Astrocyte (in vitro differentiated cells and primary cell): ENCODE measurements around the gene CGB1. TPM values are rescaled to one million over a fixed set of nuclear protein-coding genes. Genes with fewer than 3 reads are reported as not detected.

Experiments used
- DNase-seq: peaks from one replicate; pipeline ENCODE4 v3.0.0-alpha.2; 2010; ENCODE audit warnings: low read depth
- FAIRE-seq: peaks from 2 replicates; lab custom pipeline; 2011; peaks lifted over from hg19 to GRCh38; lab: Jason Lieb, UNC
- H2AFZ ChIP-seq: 2 replicates; pipeline ENCODE4 v1.6.0; 2012; ENCODE audit warnings: low read depth, low read length, inconsistent platforms
- H3K27ac ChIP-seq: 2 replicates; pipeline ENCODE4 v1.5.1; 2011; ENCODE audit warnings: low read depth, low read length, inconsistent platforms
- H3K27me3 ChIP-seq: 2 replicates; pipeline ENCODE4 v1.6.0; 2011; ENCODE audit warnings: low read length, inconsistent platforms; ENCODE audit not compliant: insufficient read depth
- H3K36me3 ChIP-seq: 2 replicates; pipeline ENCODE4 v1.5.1; 2011; ENCODE audit warnings: low read length, inconsistent platforms; ENCODE audit not compliant: insufficient read depth
- H3K4me1 ChIP-seq: 2 replicates; pipeline ENCODE4 v1.5.1; 2011; ENCODE audit warnings: low read length, inconsistent platforms; ENCODE audit not compliant: insufficient read depth
- H3K4me2 ChIP-seq: 2 replicates; pipeline ENCODE4 v1.6.0; 2012; ENCODE audit warnings: low read length, inconsistent platforms
- H3K4me3 ChIP-seq: 2 replicates; pipeline ENCODE4 v1.5.1; 2011; ENCODE audit warnings: low read depth, mild to moderate bottlenecking, low read length, inconsistent platforms; ENCODE audit not compliant: insufficient read depth
- H3K79me2 ChIP-seq: 2 replicates; pipeline ENCODE4 v1.6.0; 2012; ENCODE audit warnings: mild to moderate bottlenecking, low read length, inconsistent platforms; ENCODE audit not compliant: insufficient read depth
- H3K9ac ChIP-seq: 2 replicates; pipeline ENCODE4 v1.6.0; 2012; ENCODE audit warnings: mild to moderate bottlenecking, low read length, inconsistent platforms
- H3K9me3 ChIP-seq: 2 replicates; pipeline ENCODE4 v1.5.1; 2012; ENCODE audit warnings: low read depth, mild to moderate bottlenecking, low read length, inconsistent platforms; ENCODE audit not compliant: insufficient read depth
- H4K20me1 ChIP-seq: 2 replicates; pipeline ENCODE4 v1.6.0; 2012; ENCODE audit warnings: low read length, inconsistent platforms; ENCODE audit not compliant: insufficient read depth
- H3K27ac Mint-ChIP-seq: one replicate; pipeline ENCODE4 v1.8.0; 2021; ENCODE audit warnings: mild to moderate bottlenecking, mixed read lengths; ENCODE audit not compliant: unreplicated experiment
- H3K27me3 Mint-ChIP-seq: one replicate; pipeline ENCODE4 v1.8.0; 2021; ENCODE audit warnings: low read depth, mixed read lengths; ENCODE audit not compliant: unreplicated experiment
- H3K36me3 Mint-ChIP-seq: one replicate; pipeline ENCODE4 v1.8.0; 2021; ENCODE audit warnings: low read depth, mixed read lengths; ENCODE audit not compliant: unreplicated experiment
- H3K4me1 Mint-ChIP-seq: one replicate; pipeline ENCODE4 v1.8.0; 2021; ENCODE audit warnings: low read depth, mixed read lengths; ENCODE audit not compliant: unreplicated experiment
- H3K4me3 Mint-ChIP-seq: one replicate; pipeline ENCODE4 v1.8.0; 2021; ENCODE audit warnings: mild to moderate bottlenecking, moderate library complexity, mixed read lengths; ENCODE audit not compliant: unreplicated experiment
- H3K9me3 Mint-ChIP-seq: one replicate; pipeline ENCODE4 v1.8.0; 2021; ENCODE audit warnings: mild to moderate bottlenecking, mixed read lengths; ENCODE audit not compliant: unreplicated experiment
- CTCF ChIP-seq: IDR thresholded peaks from 2 replicates; pipeline ENCODE4 v1.5.1; 2011; ENCODE audit warnings: low read depth, mild to moderate bottlenecking, inconsistent platforms, low read length, moderate library complexity; ENCODE audit not compliant: insufficient read depth
- EZH2 ChIP-seq: IDR thresholded peaks from 2 replicates; pipeline ENCODE4 v1.6.1; 2012; ENCODE audit warnings: mild to moderate bottlenecking, low read length, inconsistent platforms; ENCODE audit not compliant: insufficient read depth
- total RNA-seq: library from RNA; stranded (reverse); gene quantifications from 2 replicates; pipeline ENCODE4 v1.2.1, GENCODE V29; 2021

The CGB1 gene
- total RNA-seq, 1 donor from 2014 or later = 2.3 TPM

DNA sequence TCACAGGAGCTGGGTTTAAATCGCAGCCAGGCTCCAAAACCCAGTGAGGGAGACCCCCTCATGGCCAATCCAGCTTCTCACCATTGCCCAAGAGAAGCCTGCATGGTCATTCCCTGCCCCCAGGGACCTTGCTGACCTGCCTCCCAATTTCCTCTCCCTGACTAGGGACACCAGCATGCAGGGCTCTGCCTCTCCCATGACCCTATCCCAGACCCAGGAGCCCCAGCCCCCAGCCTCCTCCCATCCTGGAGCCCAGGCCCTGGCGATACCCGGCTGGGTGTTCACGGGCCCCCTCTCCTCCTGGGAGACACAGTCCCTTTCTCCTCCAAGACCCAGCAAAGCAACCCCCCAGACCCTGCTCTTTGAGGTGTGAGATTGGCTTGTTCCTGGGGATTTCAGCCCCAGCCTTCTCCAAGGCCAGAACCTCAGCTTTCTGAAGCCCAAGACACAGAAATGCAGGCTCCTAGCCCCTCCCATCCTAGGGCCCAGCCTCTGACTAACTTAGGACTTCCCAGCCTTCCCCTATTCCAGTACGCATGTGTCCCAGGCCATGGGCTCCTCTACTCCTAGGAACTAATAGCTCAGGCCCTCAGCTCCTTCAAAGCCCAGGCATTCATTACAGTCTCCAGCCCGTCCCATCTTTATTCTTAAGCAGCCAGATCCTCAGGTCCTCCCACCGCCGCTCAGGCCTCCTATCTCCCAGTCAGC lies 44.7 kb downstream of the CGB1 start:
- peaks cover 24% of the 10 kb centered on the region for H3K4me1 Mint-ChIP-seq
- peaks cover 2% of the 10 kb centered on the region for H3K9me3 Mint-ChIP-seq
- peak overlapping the region; percentile 80 for H3K4me3 ChIP-seq
- FAIRE-seq = no peak
- H3K27me3 ChIP-seq = no peaks in the 10 kb centered on the region
- peak overlapping the region; percentile 97 for H3K27ac Mint-ChIP-seq
- peak overlapping the region; percentile 99 for H3K4me3 Mint-ChIP-seq
- peak overlapping the region; percentile 63 for H2AFZ ChIP-seq
- H3K36me3 Mint-ChIP-seq = peaks cover 7% of the 10 kb centered on the region
- TF ChIP-seq EZH2 (no peak), CTCF (no peak)
- H3K27me3 Mint-ChIP-seq = no peaks in the 10 kb centered on the region
- H3K9ac ChIP-seq = peak overlapping the region; percentile 92
- H3K36me3 ChIP-seq = peaks cover 3% of the 10 kb centered on the region
- no peaks in the 10 kb centered on the region for H3K9me3 ChIP-seq
- H3K79me2 ChIP-seq = peaks cover 62% of the 10 kb centered on the region
- H3K4me2 ChIP-seq = peak overlapping the region; percentile 93
- H3K27ac ChIP-seq = peak overlapping the region; percentile 72
- peak; percentile 67 for DNase-seq
- H4K20me1 ChIP-seq = peaks cover 35% of the 10 kb centered on the region
- H3K4me1 ChIP-seq = peaks cover 23% of the 10 kb centered on the region

GRCh38 chr19:48991011-48991609 lies 45.6 kb downstream of the CGB1 start:
- Mint-ChIP-seq H3K9me3 (peaks cover 2% of the 10 kb centered on the region), H3K4me1 (peaks cover 24% of the 10 kb centered on the region), H3K4me3 (peak overlapping the region; percentile 99), H3K27me3 (no peaks in the 10 kb centered on the region), H3K27ac (no peak overlapping the region), H3K36me3 (peaks cover 9% of the 10 kb centered on the region)
- Histone ChIP-seq H3K4me3 (no peak overlapping the region), H3K79me2 (peaks cover 55% of the 10 kb centered on the region), H3K27me3 (no peaks in the 10 kb centered on the region), H3K4me1 (peaks cover 23% of the 10 kb centered on the region), H3K36me3 (peaks cover 3% of the 10 kb centered on the region), H3K27ac (no peak overlapping the region), H4K20me1 (peaks cover 31% of the 10 kb centered on the region), H3K9me3 (no peaks in the 10 kb centered on the region), H3K4me2 (peak overlapping the region; percentile 93), H2AFZ (no peak overlapping the region), H3K9ac (peak overlapping the region; percentile 92)
- no peak for TF ChIP-seq CTCF
- TF ChIP-seq EZH2 = no peak
- DNase-seq (no peak), FAIRE-seq (no peak)

DNA sequence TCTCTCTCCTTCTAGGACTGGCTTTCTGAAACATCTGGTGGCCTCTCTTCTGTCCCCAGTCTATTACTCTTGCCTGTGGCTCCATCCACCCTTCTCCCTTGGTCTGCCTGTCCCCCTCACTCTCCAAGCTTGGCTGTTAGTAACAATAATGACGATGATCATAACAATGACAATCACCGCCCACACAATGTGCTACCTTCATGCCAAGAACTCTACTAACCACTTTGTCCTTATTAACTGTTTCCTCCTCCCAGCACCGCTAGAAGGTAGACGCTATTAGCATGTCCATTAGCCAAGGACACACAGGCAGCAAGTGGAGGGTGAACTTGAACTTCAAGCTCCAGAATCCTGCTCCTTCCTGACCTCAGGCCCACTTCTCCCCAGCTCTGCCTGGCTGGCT lies 46.3 kb downstream of the CGB1 start:
- peaks cover 2% of the 10 kb centered on the region for H3K9me3 Mint-ChIP-seq
- H4K20me1 ChIP-seq = peaks cover 31% of the 10 kb centered on the region
- peak overlapping the region; percentile 28 for H3K4me2 ChIP-seq
- H3K79me2 ChIP-seq = peaks cover 49% of the 10 kb centered on the region
- FAIRE-seq (no peak), DNase-seq (no peak)
- H3K27ac ChIP-seq = no peak overlapping the region
- no peak overlapping the region for H3K27ac Mint-ChIP-seq
- no peaks in the 10 kb centered on the region for H3K27me3 Mint-ChIP-seq
- peaks cover 23% of the 10 kb centered on the region for H3K4me1 ChIP-seq
- TF ChIP-seq EZH2 (no peak), CTCF (no peak)
- peaks cover 5% of the 10 kb centered on the region for H3K36me3 ChIP-seq
- peak overlapping the region; percentile 79 for H3K4me3 Mint-ChIP-seq
- H3K4me3 ChIP-seq = no peak overlapping the region
- no peak overlapping the region for H3K9ac ChIP-seq
- no peak overlapping the region for H2AFZ ChIP-seq
- no peaks in the 10 kb centered on the region for H3K27me3 ChIP-seq
- H3K4me1 Mint-ChIP-seq = peaks cover 24% of the 10 kb centered on the region
- no peaks in the 10 kb centered on the region for H3K9me3 ChIP-seq
- H3K36me3 Mint-ChIP-seq = peaks cover 9% of the 10 kb centered on the region
